Sigmoid colon (tissue), 7 donors: ENCODE results near the gene FOXK2. TPM values are rescaled to one million over a fixed set of nuclear protein-coding genes. Genes with fewer than 3 reads are reported as not detected.
A peak's percentile ranks its signal among the peaks of the same experiment; 100 is the strongest.

Experiments
- DNase-seq: peaks from one replicate; pipeline ENCODE4 v3.0.0-alpha.2; 2019
- H3K27ac ChIP-seq, 4 donors: fragments of 200-600 bp; sonication (generic); one replicate each; pipeline ENCODE4 v1.5.1; 2016 to 2019; ENCODE audit warnings: mild to moderate bottlenecking in 1 of 4
- H3K27me3 ChIP-seq, 3 donors: fragments of 200-600 bp; sonication (generic); one replicate each; pipeline ENCODE4 v1.5.1; 2019; ENCODE audit warnings: mild to moderate bottlenecking in 1 of 3
- H3K36me3 ChIP-seq, 4 donors: fragments of 200-600 bp; sonication (generic); one replicate each; pipeline ENCODE4 v1.5.1; 2016 to 2019
- H3K4me1 ChIP-seq, 4 donors: fragments of 200-600 bp; sonication (generic); one replicate each; pipeline ENCODE4 v1.5.1; 2017 to 2019
- H3K4me3 ChIP-seq, 4 donors: fragments of 200-600 bp; sonication (generic); one replicate each; pipeline ENCODE4 v1.5.1; 2017 to 2019; ENCODE audit warnings: mild to moderate bottlenecking in 2 of 4, moderate library complexity in 1 of 4
- H3K9me3 ChIP-seq, 4 donors: fragments of 200-600 bp in 3 of 4; sonication (generic) in 3 of 4; one replicate each; pipeline versions ENCODE4 v1.5.1 to v1.6.1; 2013 to 2019
- CTCF ChIP-seq, 4 experiments: fragments of 450-650 bp in 3 of 4; fragments of 200-600 bp in 1 of 4; IDR thresholded peaks; one replicate each; pipeline ENCODE4 v1.5.1; 2016 to 2019; ENCODE audit warnings: antibody characterized with exemption in 4 of 4, mild to moderate bottlenecking in 3 of 4, moderate library complexity in 2 of 4
- EP300 ChIP-seq, 4 donors: sonication (generic); formaldehyde crosslinking; IDR thresholded peaks; one replicate each; pipeline ENCODE4 v1.6.1; 2017; ENCODE audit warnings: antibody characterized with exemption in 4 of 4
- POLR2A ChIP-seq, 2 donors: fragments of 450-650 bp; IDR thresholded peaks; one replicate each; pipeline ENCODE4 v1.6.1; 2016; ENCODE audit warnings: antibody characterized with exemption in 2 of 2, mild to moderate bottlenecking in 2 of 2, moderate library complexity in 2 of 2
- POLR2AphosphoS5 ChIP-seq, 4 donors: sonication (generic); formaldehyde crosslinking; IDR thresholded peaks; one replicate each; pipeline ENCODE4 v1.6.1; 2017; ENCODE audit warnings: antibody characterized with exemption in 4 of 4
- WGBS, 2 donors: extraction: QIAGEN DNeasy Blood & Tissue Kit; methylation state at CpG; one replicate each; pipeline ENCODE4 v1.1.7; 2013; 5-methylcytosine and 5-hydroxymethylcytosine counted together
- intact Hi-C: fragments of 100-400 bp; cut with DNase I; formaldehyde crosslinking; loops from one replicate; pipeline ENCODE4 v1.15.1; 2023
- polyA plus RNA-seq, 3 donors: library from polyadenylated mRNA; stranded (reverse); fragments of 200-250 nt; gene quantifications; one replicate each; pipeline ENCODE4 v1.2.3, GENCODE V29; 2013
- total RNA-seq, 4 donors: library from RNA; depleted of rRNA; stranded (reverse); fragments of >200 nt; gene quantifications; one replicate each; pipeline ENCODE4 v1.1.0, GENCODE V29; 2016
- donor health status: healthy with polysubstance abuse.
- donor health status: Bipolar disorder and iron deficiency.
- donor health status: healthy.

FOXK2 gene
- total and polyA plus RNA-seq, 7 donors, result 10.2 to 56.8 (median 29.3) TPM

GRCh38 chr17:82586576-82587233, 67.2 kb downstream of the FOXK2 start:
- peak overlapping the region in 2 of 4 donors; percentile 91 to 93 for H3K27ac ChIP-seq
- H3K36me3 ChIP-seq, result peaks cover 13 to 59% (median 19%) of the 10 kb centered on the region in 4 donors
- no peak for DNase-seq
- no peak for TF ChIP-seq CTCF (IDR thresholded peaks at IDR 0.05)
- TF ChIP-seq EP300 (IDR thresholded peaks at IDR 0.05), result no peak
- TF ChIP-seq POLR2A (IDR thresholded peaks at IDR 0.05), result no peak
- TF ChIP-seq POLR2AphosphoS5 (IDR thresholded peaks at IDR 0.05), result no peak
- H3K4me3 ChIP-seq, result no peak overlapping the region
- H3K27me3 ChIP-seq, result no peaks in the 10 kb centered on the region
- no peaks in the 10 kb centered on the region for H3K9me3 ChIP-seq
- peaks cover 0 to 53% (median 46%) of the 10 kb centered on the region in 4 donors for H3K4me1 ChIP-seq
- WGBS, 2 donors, result 83 to 90% methylated on average over 21 of the region's 21 CpGs
- intact Hi-C loops, result no loop called here

DNA sequence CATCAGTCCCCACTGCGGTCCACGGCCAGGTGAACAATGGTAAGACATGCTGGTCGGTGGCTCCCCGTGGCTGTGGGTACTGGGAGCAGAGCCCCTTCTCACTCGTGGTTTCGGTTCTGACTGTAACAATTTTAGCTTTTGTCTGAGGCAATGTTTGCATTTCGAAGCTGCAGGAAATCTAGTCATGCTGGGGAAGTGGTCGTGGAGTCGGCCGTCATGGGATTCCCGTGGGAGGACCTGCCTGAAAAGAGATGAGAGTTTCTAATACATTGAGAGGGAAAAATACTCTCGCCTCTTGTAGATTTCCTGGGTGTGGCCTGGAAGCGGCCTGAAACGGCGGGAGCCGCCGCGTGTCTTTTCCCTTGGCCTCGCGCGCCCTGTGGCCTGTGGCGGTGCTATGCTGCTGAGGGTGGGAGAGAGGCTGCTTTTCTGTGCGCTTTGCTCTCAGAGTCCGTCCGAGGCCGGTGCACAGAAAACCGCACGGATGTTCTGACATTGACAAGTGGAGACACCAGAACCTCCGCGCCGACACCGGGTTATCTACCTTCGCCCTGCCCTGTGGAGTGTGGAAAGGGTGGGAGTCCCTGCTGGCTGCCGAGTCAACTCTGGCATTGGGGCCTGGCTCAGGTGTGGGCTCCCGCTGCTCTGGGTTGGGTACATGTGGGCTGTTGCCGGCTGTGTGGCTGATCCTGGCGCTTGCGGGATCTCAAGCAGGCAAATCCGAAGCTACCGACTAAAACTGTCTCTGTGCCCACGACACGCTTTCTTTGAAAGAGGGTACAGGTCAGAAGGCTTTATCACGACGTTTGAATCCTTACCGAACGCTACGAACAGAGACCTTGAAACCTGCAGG, 67.9 kb downstream of the FOXK2 start:
- H3K36me3 ChIP-seq, result peaks cover 12 to 52% (median 16%) of the 10 kb centered on the region in 4 donors
- TF ChIP-seq EP300 (IDR thresholded peaks at IDR 0.05) (no peak), POLR2AphosphoS5 (IDR thresholded peaks at IDR 0.05) (no peak), POLR2A (IDR thresholded peaks at IDR 0.05) (no peak), CTCF (IDR thresholded peaks at IDR 0.05) (no peak)

DNA sequence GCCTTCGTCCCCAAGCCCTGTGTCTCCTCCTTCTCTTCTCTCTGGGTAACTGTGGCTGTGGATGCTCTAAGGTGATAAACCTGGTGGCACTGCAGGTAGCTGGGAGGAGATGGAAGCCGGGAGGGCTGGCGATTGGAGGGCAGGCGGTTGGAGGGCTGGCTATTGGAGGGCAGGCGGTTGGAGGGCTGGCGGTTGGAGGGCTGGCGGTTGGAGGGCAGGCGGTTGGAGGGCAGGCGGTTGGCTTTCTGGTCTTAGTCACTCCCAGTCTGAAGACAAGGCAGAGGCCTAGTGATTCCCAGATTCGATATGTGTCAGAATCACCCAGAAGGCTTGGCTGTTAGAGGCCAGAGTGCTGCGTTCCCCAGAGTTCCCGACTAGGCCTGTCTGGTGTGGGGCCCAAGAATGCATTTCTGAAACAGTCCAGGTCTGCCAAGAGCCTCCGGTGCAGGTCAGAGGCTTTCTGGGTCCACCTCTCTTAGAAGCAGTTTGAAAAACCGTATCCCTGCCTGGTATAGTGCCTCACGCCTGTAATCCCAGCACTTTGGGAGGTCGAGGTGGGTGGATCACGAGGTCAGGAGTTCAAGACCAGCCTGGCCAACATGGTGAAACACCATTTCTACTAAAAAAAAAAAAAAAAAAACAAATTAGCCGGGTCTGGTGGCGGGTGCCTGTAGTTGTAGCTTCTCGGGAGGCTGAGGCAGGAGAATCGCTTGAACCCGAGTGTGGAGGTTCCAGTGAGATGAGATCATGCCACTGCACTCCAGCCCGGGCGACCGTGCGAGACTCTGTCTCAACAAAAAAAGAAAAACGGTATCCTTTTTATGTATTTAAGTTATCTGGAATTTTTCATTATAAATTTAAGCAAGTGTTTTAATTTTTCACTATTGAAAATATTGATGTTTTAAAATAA, 69.0 kb downstream of the FOXK2 start:
- Histone ChIP-seq H3K27me3 (no peaks in the 10 kb centered on the region), H3K9me3 (no peaks in the 10 kb centered on the region), H3K27ac (peak overlapping the region in 3 of 4 donors; percentile 91 to 93 (median 92)), H3K36me3 (peaks cover 12 to 41% (median 16%) of the 10 kb centered on the region in 4 donors), H3K4me3 (no peak overlapping the region), H3K4me1 (peaks cover 0 to 70% (median 63%) of the 10 kb centered on the region in 4 donors)
- intact Hi-C loops, result no loop called here
- DNase-seq, result no peak
- WGBS, 2 donors, result 95% methylated on average over 27 of the region's 27 CpGs
- peak in 3 of 4 donors; percentile 53 to 79 (median 74) for TF ChIP-seq POLR2AphosphoS5 (IDR thresholded peaks at IDR 0.05)
- no peak for TF ChIP-seq POLR2A (IDR thresholded peaks at IDR 0.05)

More for the DNA sequence above, 67.9 kb downstream of the FOXK2 start:
- peak overlapping the region in 3 of 4 donors; percentile 91 to 93 (median 92) for H3K27ac ChIP-seq
- no peak for DNase-seq
- H3K27me3 ChIP-seq, result no peaks in the 10 kb centered on the region
- intact Hi-C loops, result no loop called here
- peaks cover 0 to 61% (median 54%) of the 10 kb centered on the region in 4 donors for H3K4me1 ChIP-seq
- 80 to 92% methylated on average over 47 of the region's 47 CpGs for WGBS, 2 donors
- H3K4me3 ChIP-seq, result no peak overlapping the region
- H3K9me3 ChIP-seq, result no peaks in the 10 kb centered on the region

- H3K27ac ChIP-seq, result peak overlapping the region; percentile 32 to 93 (median 92)
- peaks cover 12 to 28% (median 15%) of the 10 kb centered on the region in 4 donors for H3K36me3 ChIP-seq
- no peak overlapping the region for H3K4me3 ChIP-seq
- no peaks in the 10 kb centered on the region for H3K27me3 ChIP-seq
- DNase-seq, result no peak
- 68 to 87% methylated on average over 6 of the region's 6 CpGs for WGBS, 2 donors
- no peaks in the 10 kb centered on the region for H3K9me3 ChIP-seq
- H3K4me1 ChIP-seq, result peaks cover 0 to 76% (median 74%) of the 10 kb centered on the region in 4 donors
- TF ChIP-seq POLR2AphosphoS5 (IDR thresholded peaks at IDR 0.05) (no peak), CTCF (IDR thresholded peaks at IDR 0.05) (no peak), EP300 (IDR thresholded peaks at IDR 0.05) (no peak), POLR2A (IDR thresholded peaks at IDR 0.05) (no peak)
- intact Hi-C loops, result loop anchor here (5.0 to 10.0 kb wide), 2 partner anchors 33 to 255 kb away; partner anchors contain the start of gene SECTM1
Observed at GRCh38 chr17:82589851-82590180, 70.3 kb downstream of the FOXK2 start.
